Naive thymus-derived CD4-positive, alpha-beta T cell (primary cell): ENCODE data around the gene LRCH1. TPM values are rescaled to one million over a fixed set of nuclear protein-coding genes. Genes with fewer than 3 reads are reported as not detected.

Source experiments
- ATAC-seq: fragments of 150-1000 bp; cut with Tn5 transposase; 2 replicates; pipeline ENCODE4 v1.10.0; 2021; ENCODE audit warnings: mild to moderate bottlenecking, moderate library complexity
- CTCF ChIA-PET: fragments of 350-600 bp; sonication (Branson Sonifier 250); formaldehyde crosslinking; loops from one replicate; lab custom pipeline; 2021; ENCODE audit warnings: antibody characterized with exemption; lab: Charles Lee
- POLR2A ChIA-PET: fragments of 350-600 bp; sonication (Branson Sonifier 250); formaldehyde crosslinking; loops from one replicate; lab custom pipeline; 2021; ENCODE audit warnings: antibody characterized with exemption, inconsistent platforms; lab: Charles Lee
- DNase-seq, 9 donors: peaks; one replicate each; pipeline versions ENCODE4 v3.0.0 to v3.0.0-alpha.2; 2020 to 2022; ENCODE audit warnings: mixed read lengths in 1 of 9
- H3K27ac ChIP-seq: one replicate; pipeline ENCODE4 v1.7.0; 2013; ENCODE audit warnings: mild to moderate bottlenecking, low read depth, low read length, moderate library complexity
- H3K27me3 ChIP-seq, 2 donors: one replicate each; pipeline ENCODE4 v1.7.0; 2013; ENCODE audit warnings: low read length in 2 of 2, mild to moderate bottlenecking in 2 of 2, moderate library complexity in 2 of 2; ENCODE audit not compliant: control insufficient read depth in 2 of 2, insufficient read depth in 2 of 2
- H3K36me3 ChIP-seq, 3 experiments: 1 replicate in 2 of 3; 2 replicates in 1 of 3; pipeline ENCODE4 v1.7.0; 2013; ENCODE audit warnings: low read length in 3 of 3, mild to moderate bottlenecking in 3 of 3, moderate library complexity in 1 of 3; ENCODE audit not compliant: insufficient read depth in 3 of 3, control insufficient read depth in 2 of 3
- H3K4me1 ChIP-seq, 2 donors: one replicate each; pipeline ENCODE4 v1.7.0; 2013; ENCODE audit warnings: low read length in 2 of 2, mild to moderate bottlenecking in 2 of 2, moderate library complexity in 1 of 2; ENCODE audit not compliant: control insufficient read depth in 2 of 2, insufficient read depth in 2 of 2
- H3K4me3 ChIP-seq: 2 replicates; pipeline ENCODE4 v1.7.0; 2013; ENCODE audit warnings: mild to moderate bottlenecking, low read length
- H3K9me3 ChIP-seq, 3 experiments: 1 replicate in 2 of 3; 2 replicates in 1 of 3; pipeline ENCODE4 v1.7.0; 2013; ENCODE audit warnings: low read length in 3 of 3; ENCODE audit not compliant: control insufficient read depth in 2 of 3
- H3K27ac Mint-ChIP-seq, 9 donors: one replicate each; pipeline ENCODE4 v1.8.0; 2020 to 2022; ENCODE audit warnings: mixed read lengths in 9 of 9, mild to moderate bottlenecking in 8 of 9, moderate library complexity in 5 of 9, inconsistent platforms in 2 of 9
- H3K27me3 Mint-ChIP-seq, 5 donors: one replicate each; pipeline ENCODE4 v1.8.0; 2021 to 2022; ENCODE audit warnings: mixed read lengths in 5 of 5, mild to moderate bottlenecking in 1 of 5
- H3K36me3 Mint-ChIP-seq, 5 donors: one replicate each; pipeline ENCODE4 v1.8.0; 2020 to 2022; ENCODE audit warnings: mixed read lengths in 5 of 5, mild to moderate bottlenecking in 3 of 5, inconsistent platforms in 1 of 5
- H3K4me1 Mint-ChIP-seq, 7 donors: one replicate each; pipeline ENCODE4 v1.8.0; 2020 to 2022; ENCODE audit warnings: mixed read lengths in 7 of 7, mild to moderate bottlenecking in 3 of 7, inconsistent platforms in 1 of 7
- H3K4me3 Mint-ChIP-seq, 10 donors: one replicate each; pipeline ENCODE4 v1.8.0; 2020 to 2022; ENCODE audit warnings: mild to moderate bottlenecking in 10 of 10, mixed read lengths in 10 of 10, moderate library complexity in 6 of 10, inconsistent platforms in 2 of 10
- H3K9me3 Mint-ChIP-seq, 11 donors: one replicate each; pipeline ENCODE4 v1.8.0; 2020 to 2022; ENCODE audit warnings: mixed read lengths in 11 of 11, mild to moderate bottlenecking in 4 of 11, inconsistent platforms in 1 of 11, moderate library complexity in 1 of 11
- intact Hi-C, 2 donors: fragments of 100-400 bp; cut with micrococcal nuclease; formaldehyde crosslinking; loops; one replicate each; pipeline ENCODE4 v1.15.1; 2023
- polyA plus RNA-seq, 2 donors: library from polyadenylated mRNA; unstranded; fragments of 300-500 nt; fragmentation: Illumina TruSeq; gene quantifications; one replicate each; pipeline ENCODE4 v1.2.3, GENCODE V29; 2021
- total RNA-seq, 6 experiments: library from RNA in 5 of 6; stranded (reverse) in 5 of 6; gene quantifications; 1 replicate in 5 of 6; 2 replicates in 1 of 6; pipeline ENCODE4 v1.2.3 and lab custom pipeline; 2021 to 2026

LRCH1 gene
- total and polyA plus RNA-seq, 7 experiments from 2014 or later, result 4.1 to 24.2 (median 15.2) TPM

- Mint-ChIP-seq H3K4me1 (peaks cover 28 to 71% (median 46%) of the 10 kb centered on the region in 7 donors), H3K9me3 (no peaks in the 10 kb centered on the region), H3K27ac (peak overlapping the region in 1 of 9 donors; percentile 12), H3K36me3 (peaks cover 0 to 14% (median 0%) of the 10 kb centered on the region in 5 donors), H3K27me3 (no peaks in the 10 kb centered on the region), H3K4me3 (no peak overlapping the region)
- ATAC-seq (no peak), DNase-seq (no peak)
- ChIA-PET CTCF (interaction anchor here (1.4 kb wide), 1 partner anchor 18 kb away, joined by 3 read pairs; no protein-coding TSS in a partner anchor), POLR2A (no interaction called here)
- no peak overlapping the region for H3K27ac ChIP-seq
- H3K4me1 ChIP-seq, result no peaks in the 10 kb centered on the region
- H3K27me3 ChIP-seq, result no peaks in the 10 kb centered on the region
- no peaks in the 10 kb centered on the region for H3K36me3 ChIP-seq
- intact Hi-C loops, result no loop called here
- H3K9me3 ChIP-seq, result no peaks in the 10 kb centered on the region
- no peak overlapping the region for H3K4me3 ChIP-seq
Measured at GRCh38 chr13:46570273-46570672, 17.3 kb downstream of the LRCH1 start.

- Mint-ChIP-seq H3K4me1 (peaks cover 33 to 71% (median 50%) of the 10 kb centered on the region in 7 donors), H3K9me3 (no peaks in the 10 kb centered on the region), H3K4me3 (peak overlapping the region in 1 of 10 donors; percentile 25), H3K27ac (peak overlapping the region in 1 of 9 donors; percentile 12), H3K27me3 (no peaks in the 10 kb centered on the region), H3K36me3 (peaks cover 0 to 20% (median 0%) of the 10 kb centered on the region in 5 donors)
- ChIA-PET POLR2A (no interaction called here), CTCF (interaction anchor here (1.4 kb wide), 1 partner anchor 19 kb away, joined by 3 read pairs; no protein-coding TSS in a partner anchor)
- DNase-seq, result no peak
- Histone ChIP-seq H3K36me3 (no peaks in the 10 kb centered on the region), H3K27me3 (no peaks in the 10 kb centered on the region), H3K4me3 (no peak overlapping the region), H3K4me1 (no peaks in the 10 kb centered on the region), H3K9me3 (no peaks in the 10 kb centered on the region), H3K27ac (no peak overlapping the region)
- intact Hi-C loops, result no loop called here
- ATAC-seq, result no peak
Measured at GRCh38 chr13:46571189-46571908, 18.4 kb downstream of the LRCH1 start.

DNA sequence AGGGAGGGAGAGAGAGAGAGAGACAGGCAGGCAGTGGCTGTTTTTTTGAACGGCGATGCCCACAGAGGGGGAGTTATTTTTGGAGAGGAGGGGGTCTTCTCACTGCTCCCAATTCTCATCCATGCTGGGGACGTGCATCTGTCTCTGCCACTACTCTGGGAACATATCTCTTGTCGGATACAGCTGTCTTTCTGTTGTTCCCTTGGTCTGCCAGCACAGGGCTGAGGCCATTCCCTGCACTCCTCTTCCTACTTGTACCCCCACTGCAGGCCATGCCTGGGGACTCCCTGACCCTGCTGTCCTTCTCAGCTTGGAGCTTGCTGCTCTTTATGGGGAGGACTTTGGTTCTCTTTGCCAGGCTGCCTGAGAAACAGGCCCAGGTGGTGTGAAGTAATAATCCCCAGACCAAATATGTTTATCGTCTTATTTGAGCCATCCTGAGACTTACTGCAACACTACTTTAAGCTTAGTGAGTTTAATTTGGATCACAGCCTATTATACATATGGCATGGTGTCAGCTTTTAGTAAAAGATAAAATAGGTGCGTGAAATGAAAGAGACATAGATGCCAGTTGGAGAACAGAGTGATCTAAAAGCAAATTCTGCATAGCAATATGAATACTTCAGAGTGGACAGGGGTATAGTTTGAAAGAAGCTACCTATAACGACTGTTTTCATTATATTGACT, 19.1 kb downstream of the LRCH1 start:
- Histone ChIP-seq H3K36me3 (no peaks in the 10 kb centered on the region), H3K27ac (no peak overlapping the region), H3K27me3 (no peaks in the 10 kb centered on the region), H3K4me3 (no peak overlapping the region), H3K4me1 (no peaks in the 10 kb centered on the region), H3K9me3 (no peaks in the 10 kb centered on the region)
- Mint-ChIP-seq H3K36me3 (peaks cover 0 to 20% (median 0%) of the 10 kb centered on the region in 5 donors), H3K9me3 (no peaks in the 10 kb centered on the region), H3K27me3 (no peaks in the 10 kb centered on the region), H3K27ac (no peak overlapping the region), H3K4me1 (peaks cover 36 to 71% (median 48%) of the 10 kb centered on the region in 7 donors), H3K4me3 (no peak overlapping the region)
- ATAC-seq (no peak), DNase-seq (no peak)
- ChIA-PET CTCF (interaction anchor here (0.7 kb wide), 1 partner anchor 11 kb away, joined by 3 read pairs; no protein-coding TSS in a partner anchor), POLR2A (interaction anchor here (0.9 kb wide), 1 partner anchor 14 kb away, joined by 4 read pairs; no protein-coding TSS in a partner anchor)
- intact Hi-C loops, result no loop called here

DNA sequence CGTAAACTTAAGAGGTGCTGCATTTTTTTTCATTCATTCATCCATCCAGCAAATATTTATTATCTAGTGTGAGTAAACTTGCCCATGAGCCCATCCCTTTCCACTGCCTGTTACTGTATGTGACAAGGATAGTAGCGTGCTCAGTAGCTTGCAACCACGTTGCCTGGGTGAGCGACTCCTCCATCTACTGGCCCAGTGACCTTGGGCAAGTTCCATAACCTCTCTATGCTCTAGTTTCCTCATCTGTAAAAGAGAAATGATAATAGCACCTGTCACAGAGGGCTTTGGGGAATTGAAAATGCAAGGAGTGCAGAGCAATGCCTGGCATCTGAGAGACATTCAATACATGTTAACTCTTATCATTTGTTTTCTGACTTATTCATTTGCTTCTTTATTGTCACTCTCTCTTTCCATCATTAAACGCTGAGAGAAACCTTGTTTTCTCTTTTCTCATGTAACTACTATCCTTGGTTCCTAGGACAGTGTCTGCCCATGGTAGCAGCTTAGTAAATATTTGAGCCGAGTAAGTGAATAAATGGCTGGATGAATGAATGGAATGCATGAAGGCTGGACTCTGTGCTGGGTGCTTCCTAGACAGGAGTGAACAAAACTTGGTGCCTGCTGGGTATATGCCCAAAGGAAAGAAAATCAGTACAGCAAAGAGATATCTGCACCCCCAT, 19.9 kb downstream of the LRCH1 start:
- ChIA-PET CTCF (interaction anchor here (0.7 to 1.1 kb wide), 2 partner anchors 10 to 21 kb away, joined by 3 read pairs; no protein-coding TSS in a partner anchor), POLR2A (interaction anchor here (0.9 kb wide), 1 partner anchor 13 kb away, joined by 4 read pairs; no protein-coding TSS in a partner anchor)
- intact Hi-C loops, result no loop called here
- DNase-seq, result no peak
- Histone ChIP-seq H3K27me3 (no peaks in the 10 kb centered on the region), H3K4me3 (no peak overlapping the region), H3K27ac (no peak overlapping the region), H3K36me3 (no peaks in the 10 kb centered on the region), H3K9me3 (no peaks in the 10 kb centered on the region), H3K4me1 (peaks cover 3 to 7% of the 10 kb centered on the region in 2 donors)
- ATAC-seq, result no peak
- Mint-ChIP-seq H3K27me3 (no peaks in the 10 kb centered on the region), H3K4me3 (no peak overlapping the region), H3K9me3 (no peaks in the 10 kb centered on the region), H3K27ac (no peak overlapping the region), H3K4me1 (peaks cover 40 to 75% (median 52%) of the 10 kb centered on the region in 7 donors), H3K36me3 (peaks cover 0 to 20% (median 0%) of the 10 kb centered on the region in 5 donors)

- DNase-seq, result no peak
- intact Hi-C loops, result no loop called here
- no peaks in the 10 kb centered on the region for H3K9me3 ChIP-seq
- Mint-ChIP-seq H3K4me3 (no peak overlapping the region), H3K9me3 (no peaks in the 10 kb centered on the region), H3K27ac (peak overlapping the region in 3 of 9 donors; percentile 40 to 75 (median 51)), H3K36me3 (peaks cover 0 to 13% (median 0%) of the 10 kb centered on the region in 5 donors), H3K27me3 (no peaks in the 10 kb centered on the region), H3K4me1 (peaks cover 41 to 83% (median 64%) of the 10 kb centered on the region in 7 donors)
- H3K4me1 ChIP-seq, result peaks cover 3 to 11% of the 10 kb centered on the region in 2 donors
- H3K4me3 ChIP-seq, result no peak overlapping the region
- no peaks in the 10 kb centered on the region for H3K27me3 ChIP-seq
- no peaks in the 10 kb centered on the region for H3K36me3 ChIP-seq
- ChIA-PET CTCF (no interaction called here), POLR2A (interaction anchor here (0.7 kb wide), 1 partner anchor 25 kb away, joined by 4 read pairs; no protein-coding TSS in a partner anchor)
- no peak for ATAC-seq
- H3K27ac ChIP-seq, result no peak overlapping the region
Measured at GRCh38 chr13:46575301-46575771, 22.4 kb downstream of the LRCH1 start.

DNA sequence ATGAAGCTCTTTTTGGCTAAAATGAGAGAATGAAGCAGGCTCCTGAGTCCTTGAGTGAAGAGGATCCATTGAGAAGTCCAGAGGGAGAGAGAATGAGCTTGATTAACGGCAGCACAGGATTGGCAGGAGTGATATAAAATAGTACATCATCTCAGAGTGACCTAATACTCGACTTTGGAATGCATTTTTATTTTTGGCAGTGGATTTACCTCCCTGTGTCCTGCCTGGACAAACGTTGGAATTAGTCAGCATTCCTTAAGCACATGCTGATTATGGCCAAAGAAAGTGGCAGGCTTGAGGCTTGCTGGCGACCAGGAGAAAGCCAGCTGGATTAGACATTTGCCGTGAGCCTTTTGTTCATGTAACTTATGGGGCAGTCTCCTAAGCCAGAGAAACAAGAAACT, 22.9 kb downstream of the LRCH1 start:
- H3K9me3 ChIP-seq, result no peaks in the 10 kb centered on the region
- H3K27me3 ChIP-seq, result no peaks in the 10 kb centered on the region
- H3K4me3 Mint-ChIP-seq, result no peak overlapping the region
- DNase-seq (no peak), ATAC-seq (no peak)
- H3K36me3 Mint-ChIP-seq, result peaks cover 0 to 13% (median 0%) of the 10 kb centered on the region in 5 donors
- H3K27me3 Mint-ChIP-seq, result no peaks in the 10 kb centered on the region
- no peaks in the 10 kb centered on the region for H3K9me3 Mint-ChIP-seq
- peak overlapping the region in 2 of 9 donors; percentile 32 to 51 for H3K27ac Mint-ChIP-seq
- intact Hi-C loops, result no loop called here
- peaks cover 44 to 81% (median 63%) of the 10 kb centered on the region in 7 donors for H3K4me1 Mint-ChIP-seq
- ChIA-PET POLR2A (no interaction called here), CTCF (no interaction called here)
- no peaks in the 10 kb centered on the region for H3K36me3 ChIP-seq
- no peak overlapping the region for H3K4me3 ChIP-seq
- peaks cover 3 to 11% of the 10 kb centered on the region in 2 donors for H3K4me1 ChIP-seq
- H3K27ac ChIP-seq, result no peak overlapping the region
